Stomach (tissue), 4 donors: Measurements from ENCODE around the gene BASP1.

Experiments used
- POLR2A ChIP-seq, 4 donors: fragments of 450-650 bp; IDR thresholded peaks; one replicate each; pipeline ENCODE4 v1.6.1; 2016; ENCODE audit warnings: antibody characterized with exemption in 4 of 4, control low read depth in 2 of 4, mild to moderate bottlenecking in 1 of 4, moderate library complexity in 1 of 4
- POLR2AphosphoS5 ChIP-seq, 3 donors: sonication (generic); formaldehyde crosslinking; IDR thresholded peaks; one replicate each; pipeline ENCODE4 v1.6.1; 2016; ENCODE audit warnings: antibody characterized with exemption in 3 of 3

- no peak for TF ChIP-seq POLR2AphosphoS5 (IDR thresholded peaks at IDR 0.05)
- TF ChIP-seq POLR2A (IDR thresholded peaks at IDR 0.05) = no peak
Observed at GRCh38 chr5:17182981-17183380, 34.5 kb upstream of the BASP1 start.
